Fibroblast of peridontal ligament (primary cell): ENCODE measurements around the gene PLEK.
A peak's percentile ranks its signal among the peaks of the same experiment; 100 is the strongest.
"Not testable (repeated sequence)": the region's sequence is repeated elsewhere in the genome, so short reads cannot be mapped to it uniquely, and the experiment has no call there.

Source experiments
- DNase-seq: peaks from one replicate; pipeline ENCODE4 v3.0.0-alpha.2; 2010; ENCODE audit errors: extremely low read depth

The PLEK gene

DNA sequence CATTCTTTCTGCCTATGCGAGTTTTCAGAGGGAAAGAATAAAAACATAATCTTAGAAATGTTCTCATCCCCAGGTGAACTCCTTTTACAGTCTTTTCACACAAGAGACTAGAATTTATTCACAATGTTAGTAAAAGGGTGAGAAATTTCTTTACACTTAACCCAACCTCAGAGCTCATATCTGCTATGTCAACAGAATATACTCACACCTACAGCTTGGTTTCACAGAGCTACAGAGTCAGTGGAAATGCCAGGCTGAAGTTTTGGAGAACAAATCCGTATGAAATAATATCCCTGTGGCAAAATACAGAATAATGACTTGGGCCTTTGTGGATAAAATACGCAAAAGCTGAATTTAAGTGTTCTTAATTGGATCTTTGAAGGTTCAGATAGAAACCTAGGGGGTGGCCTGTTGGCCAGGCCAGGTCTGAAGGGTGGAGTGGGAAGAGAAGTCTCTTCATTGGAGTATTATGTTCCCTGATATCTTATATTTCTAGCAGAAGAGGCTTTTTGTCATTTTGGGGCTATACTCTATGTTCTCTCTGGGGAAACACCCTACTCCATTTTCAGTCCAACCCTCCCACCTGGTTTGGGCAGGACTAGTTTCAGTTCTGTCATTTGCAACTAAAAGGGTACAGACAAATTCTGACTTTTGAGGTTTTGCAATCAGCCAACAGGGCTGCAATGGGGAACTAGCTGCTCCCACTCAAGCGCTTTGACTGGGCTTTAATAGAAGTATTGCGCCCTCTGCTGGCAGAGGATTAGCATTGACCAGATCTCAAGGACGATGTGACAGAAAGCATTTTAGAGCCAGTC is 76.3 kb downstream of the PLEK start:
- DNase-seq, result peak; percentile 92

DNA sequence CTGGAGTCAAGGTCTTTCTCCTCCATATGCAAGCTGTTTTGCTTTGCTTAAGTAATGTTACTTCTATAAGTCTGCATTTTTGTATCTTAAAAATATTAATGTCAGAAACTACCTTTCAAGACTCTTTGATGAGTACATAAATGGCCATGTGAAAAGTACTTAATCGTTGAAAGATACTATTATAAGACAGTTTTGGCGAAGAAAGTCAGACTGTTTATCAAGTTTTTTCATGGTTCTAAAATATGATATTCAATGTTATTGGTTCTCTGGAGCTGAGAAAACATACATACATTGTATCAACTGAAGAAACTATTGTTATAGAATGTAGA is 76.9 kb downstream of the PLEK start:
- no peak for DNase-seq

DNA sequence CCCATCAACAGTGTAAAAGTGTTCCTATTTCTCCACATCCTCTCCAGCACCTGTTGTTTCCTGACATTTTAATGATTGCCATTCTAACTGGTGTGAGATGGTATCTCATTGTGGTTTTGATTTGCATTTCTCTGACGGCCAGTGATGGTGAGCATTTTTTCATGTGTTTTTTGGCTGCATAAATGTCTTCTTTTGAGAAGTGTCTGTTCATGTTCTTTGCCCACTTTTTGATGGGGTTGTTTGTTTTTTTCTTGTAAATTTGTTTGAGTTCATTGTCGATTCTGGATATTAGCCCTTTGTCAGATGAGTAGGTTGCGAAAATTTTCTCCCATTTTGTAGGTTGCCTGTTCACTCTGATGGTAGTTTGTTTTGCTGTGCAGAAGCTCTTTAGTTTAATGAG is 81.3 kb downstream of the PLEK start:
- DNase-seq, result not testable (repeated sequence)
